GM18951 (cell line): ENCODE data around the gene SPATA20.

Experiments used
- POLR2A ChIP-seq: IDR thresholded peaks from 4 replicates; pipeline ENCODE4 v1.6.1; 2011; ENCODE audit warnings: mild to moderate bottlenecking; ENCODE audit not compliant: insufficient read length, insufficient read depth; ENCODE audit errors: extremely low read depth
- in situ Hi-C: fragments of 300-500 bp; cut with MboI; formaldehyde crosslinking; loops from one replicate; pipeline ENCODE4 v1.12.0; 2022; ENCODE audit warnings: low sequenced_read_pairs, mixed read lengths, inconsistent platforms; ENCODE audit not compliant: unreplicated experiment

SPATA20 gene

DNA sequence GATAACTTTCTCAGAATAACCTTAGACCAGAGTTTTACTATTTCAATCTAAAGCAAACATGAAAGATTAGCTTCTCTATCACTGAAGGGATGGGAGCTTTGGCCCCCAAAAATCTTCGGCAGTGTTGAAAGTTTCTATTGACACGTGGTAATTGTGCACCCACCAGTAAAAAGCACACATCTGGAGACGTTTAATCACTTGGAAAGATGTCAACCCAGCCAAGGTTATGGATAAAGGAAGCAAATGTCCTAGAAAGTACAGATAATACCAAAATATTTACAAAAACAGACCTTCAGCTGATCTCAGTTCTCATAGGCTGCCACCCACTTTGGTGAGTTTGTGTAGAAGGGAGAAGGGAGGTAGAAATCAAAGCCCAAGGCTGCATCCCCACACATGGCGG lies 33.5 kb upstream of the SPATA20 start:
- in situ Hi-C loops = no loop called here

GRCh38 chr17:50514388-50514787 lies 32.6 kb upstream of the SPATA20 start:
- in situ Hi-C loops = no loop called here
- TF ChIP-seq POLR2A = no peak

More for the DNA sequence above, 33.5 kb upstream of the SPATA20 start:
- no peak for TF ChIP-seq POLR2A

DNA sequence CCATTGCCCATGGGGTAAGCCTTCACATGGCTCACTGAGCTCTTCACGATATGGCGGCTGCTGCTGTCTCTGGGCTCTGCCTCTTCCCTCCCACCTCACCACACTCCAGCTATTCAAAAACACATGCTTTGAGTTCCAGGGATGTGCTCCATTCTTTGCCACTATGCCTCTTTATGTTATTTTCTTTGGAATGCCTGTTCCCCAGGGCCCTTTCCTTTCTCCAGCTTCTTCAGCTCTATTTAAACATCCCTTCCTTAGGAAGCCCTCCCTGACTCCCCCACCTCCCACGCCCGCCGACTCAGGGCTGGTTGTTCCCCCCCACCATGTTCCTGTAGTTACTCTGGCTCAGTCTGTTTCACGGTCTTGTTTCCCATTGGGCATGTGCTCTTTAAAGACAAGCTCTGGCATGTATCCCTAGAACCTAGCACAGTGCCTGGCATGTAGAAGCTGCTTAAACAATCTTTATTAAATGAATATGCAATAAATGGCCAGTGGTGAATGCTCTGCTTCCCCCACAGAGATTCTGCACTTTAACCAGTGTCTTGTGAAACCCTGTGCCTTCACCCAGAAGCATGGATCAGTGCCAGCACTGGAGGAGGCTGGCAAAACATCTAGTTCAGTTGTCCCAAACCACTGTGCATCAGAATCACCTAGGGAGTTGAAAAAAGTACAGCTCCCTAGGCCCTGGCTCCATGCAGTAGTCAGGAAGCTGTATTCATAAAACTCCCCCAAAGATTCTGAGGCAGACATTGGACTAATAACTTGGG lies 31.9 kb upstream of the SPATA20 start:
- in situ Hi-C loops = no loop called here
- no peak for TF ChIP-seq POLR2A

DNA sequence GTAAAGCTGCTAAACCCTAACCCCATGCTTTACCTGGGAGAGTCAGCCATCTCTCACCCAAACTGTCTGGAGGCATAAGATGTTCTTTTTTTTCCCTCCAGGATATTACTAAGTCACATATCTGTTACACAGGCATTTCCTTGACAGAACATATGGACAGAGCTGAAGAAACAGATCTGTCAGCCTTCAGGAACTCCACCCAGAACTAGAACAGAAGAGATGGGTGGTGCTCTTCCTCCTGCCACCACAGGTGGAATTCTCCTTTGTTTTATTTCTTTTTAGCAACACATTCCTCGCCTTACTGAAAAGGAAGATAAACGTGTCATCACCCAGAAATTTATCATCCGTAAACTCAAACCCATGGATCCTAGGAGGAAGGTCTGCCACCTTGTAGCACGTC lies 30.0 kb upstream of the SPATA20 start:
- TF ChIP-seq POLR2A = no peak
- in situ Hi-C loops = no loop called here

GRCh38 chr17:50517504-50518383 lies 29.2 kb upstream of the SPATA20 start:
- in situ Hi-C loops = no loop called here
- TF ChIP-seq POLR2A = no peak

GRCh38 chr17:50518384-50519023 lies 28.5 kb upstream of the SPATA20 start:
- in situ Hi-C loops = no loop called here
- no peak for TF ChIP-seq POLR2A

DNA sequence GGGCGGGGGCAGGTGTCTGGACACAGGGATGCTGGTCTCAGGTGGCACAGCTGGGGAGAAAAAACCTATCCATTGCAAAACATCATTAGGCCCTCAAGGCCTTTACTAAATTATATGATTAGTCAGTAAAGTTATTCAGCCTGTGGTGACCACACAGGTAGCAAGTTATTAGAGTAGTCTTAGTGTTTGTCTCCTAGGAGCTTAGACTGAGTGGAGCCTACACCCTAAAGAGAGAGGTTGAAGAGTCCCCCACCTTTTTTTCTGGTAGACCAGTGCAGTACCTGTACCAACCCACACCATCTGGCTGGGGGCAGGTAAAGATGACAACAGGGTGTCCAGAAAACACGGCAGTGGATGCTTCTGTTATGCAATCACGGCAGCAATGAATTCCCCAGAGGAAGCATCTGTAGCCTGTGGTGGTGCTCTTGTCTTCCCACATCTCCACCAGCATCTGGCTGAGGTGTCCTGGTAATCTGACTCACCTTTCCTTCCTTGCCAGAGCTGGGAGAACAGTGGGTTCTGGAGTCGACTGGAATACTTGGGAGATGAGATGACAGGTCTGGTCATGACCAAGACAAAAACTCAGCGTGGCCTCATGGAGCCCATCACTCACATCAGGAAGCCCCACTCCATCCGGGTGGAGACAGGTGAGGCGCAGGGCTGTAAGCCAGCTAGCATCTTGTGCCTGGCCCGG lies 27.7 kb upstream of the SPATA20 start:
- TF ChIP-seq POLR2A = no peak
- in situ Hi-C loops = no loop called here

DNA sequence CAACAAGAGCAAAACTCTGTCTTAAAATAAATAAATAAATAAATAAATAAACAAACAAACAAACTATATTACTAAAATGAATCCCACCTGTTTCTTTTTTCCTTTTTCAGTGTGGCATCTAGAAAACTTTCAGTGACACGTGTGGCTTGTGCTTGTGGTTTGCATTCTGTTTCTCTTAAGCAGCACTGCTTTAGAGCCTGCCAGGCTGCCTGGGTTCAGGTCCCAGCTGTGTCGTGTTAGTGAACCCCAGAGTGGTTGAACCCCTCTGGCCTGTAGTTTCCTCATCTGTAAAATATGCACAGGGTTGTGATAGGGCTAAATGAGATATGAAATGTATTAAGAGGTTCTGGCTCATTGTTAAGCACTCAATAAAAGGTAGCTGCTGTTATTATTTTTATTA lies 26.5 kb upstream of the SPATA20 start:
- no peak for TF ChIP-seq POLR2A
- in situ Hi-C loops = no loop called here

GRCh38 chr17:50521514-50521913 lies 25.5 kb upstream of the SPATA20 start:
- in situ Hi-C loops = no loop called here
- TF ChIP-seq POLR2A = no peak

GRCh38 chr17:50522766-50523165 lies 24.2 kb upstream of the SPATA20 start:
- TF ChIP-seq POLR2A = no peak
- in situ Hi-C loops = no loop called here

DNA sequence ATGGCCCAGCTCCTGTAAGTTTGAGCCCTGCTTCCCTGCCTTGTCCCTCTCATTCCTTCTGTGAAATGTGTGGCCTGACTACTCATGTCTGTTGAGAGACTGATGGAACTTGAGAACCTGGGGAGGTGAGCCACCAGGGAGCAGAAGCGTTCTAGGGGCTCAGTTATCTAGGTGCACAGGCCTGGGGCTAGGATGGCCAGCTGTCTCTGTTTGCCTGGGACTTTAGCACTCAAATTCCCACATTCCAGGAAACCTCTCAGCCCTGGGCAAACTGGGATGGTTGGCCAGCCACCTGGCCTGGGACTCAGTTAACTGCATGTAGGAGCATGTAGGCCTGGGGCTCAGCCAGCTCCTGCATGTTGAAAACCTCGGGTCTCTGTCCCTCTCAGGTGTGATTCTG lies 23.8 kb upstream of the SPATA20 start:
- no peak for TF ChIP-seq POLR2A
- in situ Hi-C loops = no loop called here

DNA sequence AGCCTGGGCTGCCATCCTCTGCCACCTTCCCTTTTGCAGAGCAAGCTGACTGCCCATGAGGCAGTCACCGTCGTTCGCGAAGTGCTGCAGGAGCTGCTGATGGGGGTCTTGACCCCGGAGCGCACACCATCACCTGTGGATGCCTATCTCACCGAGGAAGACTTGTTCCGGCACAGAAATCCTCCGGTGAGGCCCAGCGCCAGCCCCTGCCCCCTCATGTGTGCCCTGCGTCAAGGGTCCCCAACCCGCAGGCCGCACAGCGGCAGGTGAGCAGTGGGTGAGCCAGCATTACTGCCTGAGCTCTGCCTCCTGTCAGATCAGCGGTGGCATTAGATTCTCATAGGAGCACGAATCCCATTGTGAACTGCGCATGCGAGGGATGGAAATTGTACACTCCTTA lies 22.1 kb upstream of the SPATA20 start:
- no peak for TF ChIP-seq POLR2A
- in situ Hi-C loops = no loop called here

DNA sequence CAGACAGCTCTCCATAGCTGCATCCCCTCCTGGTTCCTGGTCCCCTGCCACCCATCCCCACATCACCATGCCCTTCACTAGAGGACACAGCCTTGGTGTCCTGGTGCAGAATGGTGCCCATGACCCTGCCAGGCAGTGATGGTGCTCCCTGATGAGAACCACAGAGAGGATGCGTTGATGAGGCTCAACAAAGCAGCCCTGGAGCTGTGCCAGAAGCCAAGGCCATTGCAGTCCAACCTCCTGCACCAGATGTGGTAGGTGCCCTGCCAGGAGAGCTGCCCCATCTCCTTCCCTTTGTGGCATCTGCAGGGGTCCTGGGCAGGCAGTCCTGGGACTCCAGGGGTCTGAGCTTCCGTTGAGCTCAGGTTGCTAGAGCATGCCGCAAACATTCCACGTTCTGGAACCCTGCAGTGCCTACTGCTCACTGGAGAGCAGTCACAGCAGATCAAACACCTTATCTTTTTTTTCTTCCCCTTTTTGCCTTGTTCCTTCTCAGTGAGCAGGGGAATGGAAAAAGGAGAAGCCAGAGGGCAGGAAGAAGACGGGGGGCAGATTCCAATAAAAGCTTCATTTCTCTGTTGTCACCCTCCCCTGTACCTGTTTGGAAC lies 19.7 kb upstream of the SPATA20 start:
- in situ Hi-C loops = no loop called here
- TF ChIP-seq POLR2A = no peak

- in situ Hi-C loops = no loop called here
- no peak for TF ChIP-seq POLR2A
Measured at GRCh38 chr17:50527949-50528474, 19.0 kb upstream of the SPATA20 start.
